Esophagus squamous epithelium (tissue), 5 donors: ENCODE measurements around the gene ABHD8. TPM values are rescaled to one million over a fixed set of nuclear protein-coding genes. Genes with fewer than 3 reads are reported as not detected.
A peak's percentile ranks its signal among the peaks of the same experiment; 100 is the strongest.

Source experiments
- DNase-seq: peaks from one replicate; lab custom pipeline; 2025; lab: John Stamatoyannopoulos, UW
- H3K27ac ChIP-seq, 4 donors: fragments of 200-600 bp; sonication (generic); one replicate each; pipeline ENCODE4 v1.5.1; 2016 to 2019; ENCODE audit warnings: mild to moderate bottlenecking in 1 of 4
- H3K27me3 ChIP-seq, 4 donors: fragments of 200-600 bp; sonication (generic); 1 replicate in 3 of 4; 2 replicates in 1 of 4; pipeline versions ENCODE4 v1.5.1 to v1.6.0; 2017 to 2021; ENCODE audit warnings: antibody characterized with exemption in 1 of 4
- H3K36me3 ChIP-seq, 3 donors: fragments of 200-600 bp; sonication (generic); one replicate each; pipeline ENCODE4 v1.5.1; 2016 to 2019
- H3K4me1 ChIP-seq, 3 donors: fragments of 200-600 bp; sonication (generic); one replicate each; pipeline ENCODE4 v1.5.1; 2017 to 2019
- H3K4me3 ChIP-seq, 4 donors: fragments of 200-600 bp; sonication (generic); 1 replicate in 3 of 4; 2 replicates in 1 of 4; pipeline ENCODE4 v1.5.1; 2016 to 2019; ENCODE audit warnings: mild to moderate bottlenecking in 2 of 4, moderate library complexity in 1 of 4
- H3K9me3 ChIP-seq, 3 donors: fragments of 200-600 bp; sonication (generic); one replicate each; pipeline ENCODE4 v1.5.1; 2016 to 2019
- CTCF ChIP-seq, 6 experiments: fragments of 450-650 bp in 4 of 6; fragments of 200-600 bp in 2 of 6; sonication (generic) in 2 of 6; IDR thresholded peaks; one replicate each; pipeline ENCODE4 v1.5.1; 2016 to 2019; ENCODE audit warnings: antibody characterized with exemption in 6 of 6, mild to moderate bottlenecking in 4 of 6, moderate library complexity in 4 of 6
- POLR2A ChIP-seq, 4 donors: fragments of 450-650 bp; IDR thresholded peaks; one replicate each; pipeline ENCODE4 v1.6.1; 2017; ENCODE audit warnings: antibody characterized with exemption in 4 of 4, mild to moderate bottlenecking in 4 of 4, moderate library complexity in 3 of 4
- WGBS, 2 donors: methylation state at CpG; one replicate each; pipeline ENCODE4 v1.1.5; 2018; 5-methylcytosine and 5-hydroxymethylcytosine counted together
- intact Hi-C: fragments of 100-400 bp; cut with DNase I; formaldehyde crosslinking; loops from one replicate; pipeline ENCODE4 v1.15.0; 2022
- total RNA-seq, 4 donors: library from RNA; depleted of rRNA; stranded (reverse); fragments of >200 nt; gene quantifications; one replicate each; pipeline ENCODE4 v1.1.0, GENCODE V29; 2016
- donor health status: DM: yes; HTN: yes; CAD: no.

ABHD8 gene
- total RNA-seq, 4 donors from 2014 or later: 2.0 to 8.4 (median 5.2) TPM

- H3K9me3 ChIP-seq: no peaks in the 10 kb centered on the region
- 97% methylated on average over 5 of the region's 28 CpGs; no CpG with 5 or more reads in 1 of the 2 donors for WGBS, 2 donors
- no peak for DNase-seq
- no peak for TF ChIP-seq POLR2A (IDR thresholded peaks at IDR 0.05)
- no peak for TF ChIP-seq CTCF (IDR thresholded peaks at IDR 0.05)
- no peak overlapping the region for H3K4me3 ChIP-seq
- peaks cover 0 to 13% (median 2%) of the 10 kb centered on the region in 4 donors for H3K27me3 ChIP-seq
- H3K27ac ChIP-seq: peak overlapping the region in 1 of 4 donors; percentile 44
- H3K4me1 ChIP-seq: peaks cover 22 to 68% (median 25%) of the 10 kb centered on the region in 3 donors
- intact Hi-C loops: no loop called here
- peaks cover 12 to 48% (median 15%) of the 10 kb centered on the region in 3 donors for H3K36me3 ChIP-seq
Observed at GRCh38 chr19:17324357-17325114, 21.3 kb upstream of the ABHD8 start.

- WGBS, 2 donors: no CpG with 5 or more reads among the region's 7 CpGs
- intact Hi-C loops: no loop called here
- peaks cover 0 to 7% (median 0%) of the 10 kb centered on the region in 4 donors for H3K27me3 ChIP-seq
- no peak for TF ChIP-seq CTCF (IDR thresholded peaks at IDR 0.05)
- no peak for TF ChIP-seq POLR2A (IDR thresholded peaks at IDR 0.05)
- H3K27ac ChIP-seq: peak overlapping the region in 1 of 4 donors; percentile 49
- peaks cover 15 to 54% (median 18%) of the 10 kb centered on the region in 3 donors for H3K36me3 ChIP-seq
- H3K4me3 ChIP-seq: peak overlapping the region in 2 of 4 donors; percentile 5 to 45
- peaks cover 17 to 62% (median 19%) of the 10 kb centered on the region in 3 donors for H3K4me1 ChIP-seq
- H3K9me3 ChIP-seq: no peaks in the 10 kb centered on the region
- no peak for DNase-seq
Observed at GRCh38 chr19:17323964-17324332, 20.7 kb upstream of the ABHD8 start.

- Histone ChIP-seq H3K36me3 (peaks cover 15 to 59% (median 20%) of the 10 kb centered on the region in 3 donors), H3K27ac (peak overlapping the region in 1 of 4 donors; percentile 49), H3K4me1 (peaks cover 11 to 57% (median 16%) of the 10 kb centered on the region in 3 donors), H3K9me3 (no peaks in the 10 kb centered on the region), H3K4me3 (peak overlapping the region in 2 of 4 donors; percentile 5 to 45), H3K27me3 (peaks cover 0 to 2% (median 0%) of the 10 kb centered on the region in 4 donors)
- WGBS, 2 donors: 64 to 78% methylated on average over 9 to 10 of the region's 56 CpGs
- intact Hi-C loops: no loop called here
- TF ChIP-seq POLR2A (IDR thresholded peaks at IDR 0.05) (no peak), CTCF (IDR thresholded peaks at IDR 0.05) (no peak)
- DNase-seq: no peak
Observed at GRCh38 chr19:17323300-17323963, 20.2 kb upstream of the ABHD8 start.

GRCh38 chr19:17322854-17323253 lies 19.6 kb upstream of the ABHD8 start:
- H3K4me1 ChIP-seq: peaks cover 6 to 51% (median 10%) of the 10 kb centered on the region in 3 donors
- no peaks in the 10 kb centered on the region for H3K27me3 ChIP-seq
- H3K9me3 ChIP-seq: no peaks in the 10 kb centered on the region
- intact Hi-C loops: no loop called here
- no peak for DNase-seq
- no peak overlapping the region for H3K4me3 ChIP-seq
- H3K27ac ChIP-seq: no peak overlapping the region
- WGBS, 2 donors: 50 to 66% methylated on average over 1 to 3 of the region's 10 CpGs
- no peak for TF ChIP-seq CTCF (IDR thresholded peaks at IDR 0.05)
- H3K36me3 ChIP-seq: peaks cover 15 to 65% (median 20%) of the 10 kb centered on the region in 3 donors
